ENCODE results near the gene ITPR1. TPM values are rescaled to one million over a fixed set of nuclear protein-coding genes. Genes with fewer than 3 reads are reported as not detected.

Gene ITPR1
- total and polyA plus RNA-seq, 11 donors = 8.9 to 55.8 (median 19.9) TPM

- 45 to 64% (median 50%) methylated on average over 11 of the region's 11 CpGs for WGBS, 4 donors
- no peaks in the 10 kb centered on the region for H3K9me3 ChIP-seq
- H3K4me3 ChIP-seq = no peak overlapping the region
- H3K4me1 ChIP-seq = peaks cover 0 to 10% (median 0%) of the 10 kb centered on the region in 12 donors
- no peaks in the 10 kb centered on the region for H3K27me3 ChIP-seq
- DNase-seq = peak in 1 of 5 donors; percentile 25
- intact Hi-C loops (cut with DNase I) = no loop called here
- ATAC-seq = peak; percentile 55 to 88 (median 83)
- H3K27ac ChIP-seq = no peak overlapping the region
- no peak for TF ChIP-seq POLR2A (IDR thresholded peaks at IDR 0.05)
- TF ChIP-seq, protein P1, sequence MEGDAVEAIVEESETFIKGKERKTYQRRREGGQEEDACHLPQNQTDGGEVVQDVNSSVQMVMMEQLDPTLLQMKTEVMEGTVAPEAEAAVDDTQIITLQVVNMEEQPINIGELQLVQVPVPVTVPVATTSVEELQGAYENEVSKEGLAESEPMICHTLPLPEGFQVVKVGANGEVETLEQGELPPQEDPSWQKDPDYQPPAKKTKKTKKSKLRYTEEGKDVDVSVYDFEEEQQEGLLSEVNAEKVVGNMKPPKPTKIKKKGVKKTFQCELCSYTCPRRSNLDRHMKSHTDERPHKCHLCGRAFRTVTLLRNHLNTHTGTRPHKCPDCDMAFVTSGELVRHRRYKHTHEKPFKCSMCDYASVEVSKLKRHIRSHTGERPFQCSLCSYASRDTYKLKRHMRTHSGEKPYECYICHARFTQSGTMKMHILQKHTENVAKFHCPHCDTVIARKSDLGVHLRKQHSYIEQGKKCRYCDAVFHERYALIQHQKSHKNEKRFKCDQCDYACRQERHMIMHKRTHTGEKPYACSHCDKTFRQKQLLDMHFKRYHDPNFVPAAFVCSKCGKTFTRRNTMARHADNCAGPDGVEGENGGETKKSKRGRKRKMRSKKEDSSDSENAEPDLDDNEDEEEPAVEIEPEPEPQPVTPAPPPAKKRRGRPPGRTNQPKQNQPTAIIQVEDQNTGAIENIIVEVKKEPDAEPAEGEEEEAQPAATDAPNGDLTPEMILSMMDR (IDR thresholded peaks at IDR 0.05) = no peak
- peaks cover 0 to 100% (median 90%) of the 10 kb centered on the region in 9 donors for H3K36me3 ChIP-seq
These were observed 179.7 kb downstream of the ITPR1 start for GRCh38 chr3:4672725-4673275.

GRCh38 chr3:4674216-4674615 lies 181.1 kb downstream of the ITPR1 start:
- Histone ChIP-seq H3K27me3 (no peaks in the 10 kb centered on the region), H3K9me3 (no peaks in the 10 kb centered on the region), H3K36me3 (peaks cover 0 to 98% (median 87%) of the 10 kb centered on the region in 9 donors), H3K4me1 (peaks cover 0 to 10% (median 0%) of the 10 kb centered on the region in 12 donors), H3K4me3 (no peak overlapping the region), H3K27ac (no peak overlapping the region)
- ATAC-seq (no peak), DNase-seq (no peak)
- WGBS, 4 donors = 70 to 84% (median 75%) methylated on average over 2 of the region's 2 CpGs
- TF ChIP-seq POLR2A (IDR thresholded peaks at IDR 0.05) = no peak
- TF ChIP-seq, protein P1 (IDR thresholded peaks at IDR 0.05) = no peak
- intact Hi-C loops (cut with DNase I) = no loop called here

DNA sequence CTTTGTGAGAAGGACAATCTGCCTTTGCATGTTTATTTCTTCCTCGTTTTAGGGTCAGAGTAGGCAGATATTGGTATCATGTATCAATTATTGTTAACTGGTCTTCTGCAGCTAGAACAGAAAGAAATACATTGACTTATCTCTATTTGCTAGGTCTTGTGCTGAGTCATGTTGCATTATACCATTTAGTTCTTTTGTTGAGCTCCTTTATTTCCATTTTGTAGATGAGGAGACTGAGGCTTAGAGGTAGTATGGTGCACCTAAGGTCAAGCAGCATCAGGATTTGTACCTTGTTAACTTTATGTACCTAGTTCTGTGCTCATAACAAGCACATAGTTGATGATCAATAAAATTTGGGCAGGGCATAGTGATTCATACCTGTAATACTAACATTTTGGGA lies 182.6 kb downstream of the ITPR1 start:
- DNase-seq = no peak
- no peaks in the 10 kb centered on the region for H3K27me3 ChIP-seq
- WGBS, 4 donors = 85 to 100% (median 91%) methylated on average over 1 of the region's 1 CpG
- peaks cover 0 to 10% (median 0%) of the 10 kb centered on the region in 12 donors for H3K4me1 ChIP-seq
- ATAC-seq = no peak
- H3K9me3 ChIP-seq = no peaks in the 10 kb centered on the region
- H3K27ac ChIP-seq = no peak overlapping the region
- intact Hi-C loops (cut with DNase I) = no loop called here
- H3K4me3 ChIP-seq = no peak overlapping the region
- H3K36me3 ChIP-seq = peaks cover 0 to 98% (median 81%) of the 10 kb centered on the region in 9 donors
- TF ChIP-seq, protein P1 (IDR thresholded peaks at IDR 0.05) = no peak
- TF ChIP-seq POLR2A (IDR thresholded peaks at IDR 0.05) = no peak

- ATAC-seq (no peak), DNase-seq (no peak)
- TF ChIP-seq POLR2A (IDR thresholded peaks at IDR 0.05) = no peak
- TF ChIP-seq, protein P1 (IDR thresholded peaks at IDR 0.05) = no peak
- Histone ChIP-seq H3K4me1 (no peaks in the 10 kb centered on the region), H3K27me3 (no peaks in the 10 kb centered on the region), H3K36me3 (peaks cover 0 to 94% (median 78%) of the 10 kb centered on the region in 9 donors), H3K4me3 (no peak overlapping the region), H3K9me3 (no peaks in the 10 kb centered on the region), H3K27ac (no peak overlapping the region)
- 87 to 95% (median 89%) methylated on average over 10 of the region's 10 CpGs for WGBS, 4 donors
- intact Hi-C loops (cut with DNase I) = no loop called here
These were observed 185.2 kb downstream of the ITPR1 start for GRCh38 chr3:4678320-4678719.

All from heart left ventricle (tissue), 16 donors.